Measurements from ENCODE around the gene HSD17B11.
"Not testable (repeated sequence)": the region's sequence is repeated elsewhere in the genome, so short reads cannot be mapped to it uniquely, and the experiment has no call there.

HSD17B11 gene

GRCh38 chr4:87390891-87391575 is at the start of gene HSD17B11:
Gene HSD17B11, minus strand, starts transcription at chr4:87391188. Its CDS starts 118 bp downstream, at chr4:87391070.
- DNase-seq (ENCODE audit: low spot score): peak; percentile 97

GRCh38 chr4:87433342-87433741 is 42.4 kb upstream of the HSD17B11 start:
- no peak for DNase-seq (ENCODE audit: low spot score)

- no peak for DNase-seq (ENCODE audit: low spot score)
Measured at GRCh38 chr4:87430038-87430437, 39.0 kb upstream of the HSD17B11 start.

- DNase-seq (ENCODE audit: low spot score): no peak
Measured at GRCh38 chr4:87428979-87429378, 38.0 kb upstream of the HSD17B11 start.

GRCh38 chr4:87427518-87427868 is 36.5 kb upstream of the HSD17B11 start:
- DNase-seq (ENCODE audit: low spot score): peak; percentile 79

GRCh38 chr4:87426865-87427517 is 36.0 kb upstream of the HSD17B11 start:
- no peak for DNase-seq (ENCODE audit: low spot score)

- no peak for DNase-seq (ENCODE audit: low spot score)
Measured at GRCh38 chr4:87425711-87426110, 34.7 kb upstream of the HSD17B11 start.

GRCh38 chr4:87424099-87424543 is 33.1 kb upstream of the HSD17B11 start:
- not testable (repeated sequence) for DNase-seq (ENCODE audit: low spot score)

- DNase-seq (ENCODE audit: low spot score): no peak
Measured at GRCh38 chr4:87423317-87424098, 32.5 kb upstream of the HSD17B11 start.

- peak; percentile 97 for DNase-seq (ENCODE audit: low spot score)
Measured at GRCh38 chr4:87422104-87423052, 31.4 kb upstream of the HSD17B11 start, which contains the start of gene NUDT9. Gene NUDT9, plus strand, starts transcription at chr4:87422573. Its CDS starts 333 bp downstream, at chr4:87422906.

GRCh38 chr4:87420276-87420830 is 29.4 kb upstream of the HSD17B11 start:
- DNase-seq (ENCODE audit: low spot score): no peak

GRCh38 chr4:87419578-87420249 is 28.7 kb upstream of the HSD17B11 start:
- no peak for DNase-seq (ENCODE audit: low spot score)

GRCh38 chr4:87418410-87418809 is 27.4 kb upstream of the HSD17B11 start:
- DNase-seq (ENCODE audit: low spot score): not testable (repeated sequence)

- no peak for DNase-seq (ENCODE audit: low spot score)
Measured at GRCh38 chr4:87416965-87417364, 26.0 kb upstream of the HSD17B11 start.

GRCh38 chr4:87414816-87415215 is 23.8 kb upstream of the HSD17B11 start:
- DNase-seq (ENCODE audit: low spot score): peak; percentile 85

GRCh38 chr4:87410679-87411078 is 19.7 kb upstream of the HSD17B11 start:
- no peak for DNase-seq (ENCODE audit: low spot score)

- no peak for DNase-seq (ENCODE audit: low spot score)
Measured at GRCh38 chr4:87410157-87410556, 19.2 kb upstream of the HSD17B11 start.

GRCh38 chr4:87409420-87409939 is 18.5 kb upstream of the HSD17B11 start:
- DNase-seq (ENCODE audit: low spot score): no peak

GRCh38 chr4:87406902-87407301 is 15.9 kb upstream of the HSD17B11 start:
- not testable (repeated sequence) for DNase-seq (ENCODE audit: low spot score)

GRCh38 chr4:87406462-87406861 is 15.5 kb upstream of the HSD17B11 start:
- DNase-seq (ENCODE audit: low spot score): no peak
